Fibroblast of lung (primary cell): Measurements from ENCODE around the gene DSCAML1.

Experiments
- CTCF ChIP-seq, 2 donors: IDR thresholded peaks in 1 of 2; conservative IDR thresholded peaks in 1 of 2; 1 replicate in 1 of 2; 2 replicates in 1 of 2; pipeline ENCODE4 v1.5.1; 2011 to 2012; ENCODE audit warnings: low read length in 2 of 2, control low read depth in 1 of 2, inconsistent platforms in 1 of 2, low read depth in 1 of 2, mild to moderate bottlenecking in 1 of 2
- EZH2 ChIP-seq: IDR thresholded peaks from 2 replicates; pipeline ENCODE4 v1.5.1; 2012; ENCODE audit warnings: low read length, control low read depth, mild to moderate bottlenecking; ENCODE audit errors: missing control alignments

DNA sequence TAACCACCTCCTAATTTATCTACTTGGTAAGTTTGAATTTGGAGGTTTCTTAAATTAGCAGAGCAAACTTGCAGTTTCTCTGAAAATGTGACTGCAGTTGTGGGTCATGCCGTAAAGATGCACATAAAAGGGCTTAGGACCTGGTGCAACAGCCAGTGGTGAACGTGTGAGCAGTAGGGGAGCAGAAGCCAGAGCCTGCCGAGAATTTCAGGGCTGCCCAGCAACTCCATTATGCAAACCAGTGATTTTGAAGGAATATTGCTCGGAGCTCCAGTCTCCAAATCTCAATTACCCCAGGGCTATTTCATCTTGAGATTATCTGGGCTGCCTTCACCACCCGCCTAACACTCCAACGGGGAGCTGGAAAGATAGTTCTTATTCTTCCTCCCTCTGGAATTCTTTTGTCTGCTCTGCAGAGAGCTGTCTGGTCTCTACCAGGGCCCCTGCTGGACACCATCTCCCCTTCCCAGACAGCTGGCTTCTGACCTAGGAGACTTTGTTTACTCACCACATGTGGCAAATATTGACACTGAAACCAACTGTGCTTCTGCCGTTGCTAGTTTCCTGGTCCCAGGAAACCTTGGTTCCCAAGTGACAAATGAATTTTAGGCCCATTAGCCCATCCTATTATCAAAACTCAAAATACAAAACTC is 93.9 kb downstream of the DSCAML1 start:
- TF ChIP-seq CTCF (conservative IDR thresholded peaks at IDR 0.05 in 1 of 2, IDR thresholded peaks at IDR 0.05 in 1 of 2; ENCODE audit: low read depth in 1 of 2, low read length in 2 of 2) (no peak), EZH2 (no peak)
